Measurements from ENCODE around the gene WNT10A.

The WNT10A gene

DNA sequence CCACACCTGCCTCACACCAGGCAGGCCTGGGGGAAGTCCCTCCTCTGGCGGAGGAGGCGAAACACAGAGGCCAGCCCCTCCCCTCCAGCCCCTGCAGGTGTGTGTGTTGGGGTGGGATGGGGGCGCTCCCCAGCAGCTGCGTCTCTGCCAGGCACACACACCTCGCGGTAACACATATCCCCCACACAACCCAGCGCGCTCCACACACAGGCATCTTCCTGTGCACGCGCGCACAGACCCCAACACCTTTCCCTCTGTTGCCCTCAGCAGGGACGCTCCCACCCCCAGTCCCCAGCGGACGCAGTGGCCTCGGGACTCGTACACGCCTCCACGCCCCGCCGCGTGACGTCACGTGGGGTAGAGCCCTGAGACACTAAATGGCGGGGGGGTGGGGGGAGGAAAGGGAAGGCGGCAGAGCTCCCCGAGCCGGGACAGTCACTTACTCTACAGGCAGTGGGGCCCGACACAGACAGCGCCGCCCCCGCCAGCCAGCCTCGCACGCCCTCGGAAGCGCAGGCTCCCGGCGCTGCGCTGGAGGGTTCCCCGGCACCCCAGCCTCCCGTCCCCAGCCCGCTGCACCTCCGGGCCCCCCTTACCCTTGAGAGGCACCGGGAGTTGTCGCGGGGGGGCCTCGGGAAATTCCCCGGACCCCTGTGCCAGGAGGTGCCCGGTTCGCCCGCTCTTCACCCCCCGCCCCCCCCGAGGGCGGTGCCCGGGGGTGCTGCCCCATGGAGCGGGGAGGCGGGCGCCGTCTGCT lies at the start of gene WNT10A:
WNT10A (plus strand) TSS at position 751 of the 757 bp plus-strand sequence. CDS start 144 bp downstream, outside the sequence.
- in situ Hi-C loops (cut with MboI; ENCODE audit: low sequenced_read_pairs, unreplicated experiment) = no loop called here
- TF ChIP-seq, protein P1, sequence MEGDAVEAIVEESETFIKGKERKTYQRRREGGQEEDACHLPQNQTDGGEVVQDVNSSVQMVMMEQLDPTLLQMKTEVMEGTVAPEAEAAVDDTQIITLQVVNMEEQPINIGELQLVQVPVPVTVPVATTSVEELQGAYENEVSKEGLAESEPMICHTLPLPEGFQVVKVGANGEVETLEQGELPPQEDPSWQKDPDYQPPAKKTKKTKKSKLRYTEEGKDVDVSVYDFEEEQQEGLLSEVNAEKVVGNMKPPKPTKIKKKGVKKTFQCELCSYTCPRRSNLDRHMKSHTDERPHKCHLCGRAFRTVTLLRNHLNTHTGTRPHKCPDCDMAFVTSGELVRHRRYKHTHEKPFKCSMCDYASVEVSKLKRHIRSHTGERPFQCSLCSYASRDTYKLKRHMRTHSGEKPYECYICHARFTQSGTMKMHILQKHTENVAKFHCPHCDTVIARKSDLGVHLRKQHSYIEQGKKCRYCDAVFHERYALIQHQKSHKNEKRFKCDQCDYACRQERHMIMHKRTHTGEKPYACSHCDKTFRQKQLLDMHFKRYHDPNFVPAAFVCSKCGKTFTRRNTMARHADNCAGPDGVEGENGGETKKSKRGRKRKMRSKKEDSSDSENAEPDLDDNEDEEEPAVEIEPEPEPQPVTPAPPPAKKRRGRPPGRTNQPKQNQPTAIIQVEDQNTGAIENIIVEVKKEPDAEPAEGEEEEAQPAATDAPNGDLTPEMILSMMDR (IDR thresholded peaks at IDR 0.05; ENCODE audit: borderline replicate concordance, control extremely low read depth, extremely low read depth, insufficient read depth, missing control alignments) = no peak

DNA sequence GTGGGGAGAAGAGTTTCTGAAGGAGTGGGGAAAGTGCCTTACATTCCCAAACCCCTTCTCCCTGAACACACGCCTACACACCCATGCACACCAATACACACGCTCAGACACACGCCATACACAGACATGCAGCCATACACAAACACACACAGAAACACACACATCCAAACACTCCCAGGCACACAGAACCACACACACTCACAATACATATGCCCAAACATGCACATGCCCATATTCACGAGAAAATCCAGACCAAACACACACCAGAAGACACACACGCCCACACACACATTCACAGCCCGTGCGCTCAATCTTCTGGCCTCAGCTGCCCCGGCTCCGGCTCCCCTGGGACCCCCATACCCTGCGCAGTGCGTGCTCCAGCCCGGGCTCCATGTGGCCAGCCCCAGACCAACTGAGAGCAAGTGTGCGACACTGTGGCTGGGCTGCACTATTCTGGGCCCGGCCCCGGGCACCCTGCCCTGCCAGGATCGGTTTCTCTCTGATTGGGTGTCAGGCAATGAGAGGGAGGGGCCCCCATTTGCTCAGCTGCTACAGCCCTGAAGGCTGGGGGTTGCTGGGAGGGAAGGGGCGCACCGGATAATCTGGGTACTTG lies 49.2 kb upstream of the WNT10A start, which contains the start of gene PRKAG3:
PRKAG3 (minus strand) TSS at position 426 of the 613 bp plus-strand sequence.
- DNase-seq (ENCODE audit: low spot score) = no peak
- in situ Hi-C loops (cut with MboI; ENCODE audit: low sequenced_read_pairs, unreplicated experiment) = loop anchor here (25.0 kb wide), 1 partner anchor 419 kb away; the partner anchor contains the start of gene VIL1
- TF ChIP-seq, protein P1 (IDR thresholded peaks at IDR 0.05; ENCODE audit: borderline replicate concordance, control extremely low read depth, extremely low read depth, insufficient read depth, missing control alignments) = no peak

More for the DNA sequence above, at the start of gene WNT10A:
- DNase-seq (ENCODE audit: low spot score) = peak; percentile 89

DNA sequence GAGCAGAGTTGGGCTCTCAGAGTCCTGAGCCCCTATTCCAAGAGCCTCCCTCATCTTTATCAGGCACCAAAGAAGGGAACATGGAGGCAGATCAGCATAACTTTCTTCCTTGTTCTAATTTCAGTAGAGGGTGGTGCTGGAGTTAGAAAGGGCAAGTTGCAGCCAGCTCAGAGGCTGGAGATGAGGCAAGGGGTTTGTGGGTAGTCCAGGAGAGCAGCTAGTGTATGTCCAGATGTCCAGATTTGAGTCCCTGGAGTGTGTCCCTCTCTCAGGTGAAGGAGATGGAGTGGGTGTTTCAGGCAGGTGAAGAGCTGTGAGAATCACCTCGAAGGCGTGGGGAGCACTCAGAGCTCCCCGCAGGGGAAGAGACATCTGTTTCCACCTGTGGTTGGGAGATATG lies 48.6 kb upstream of the WNT10A start:
- TF ChIP-seq, protein P1 (IDR thresholded peaks at IDR 0.05; ENCODE audit: borderline replicate concordance, control extremely low read depth, extremely low read depth, insufficient read depth, missing control alignments) = no peak
- DNase-seq (ENCODE audit: low spot score) = no peak
- in situ Hi-C loops (cut with MboI; ENCODE audit: low sequenced_read_pairs, unreplicated experiment) = loop anchor here (25.0 kb wide), 1 partner anchor 420 kb away; the partner anchor contains the start of gene VIL1

DNA sequence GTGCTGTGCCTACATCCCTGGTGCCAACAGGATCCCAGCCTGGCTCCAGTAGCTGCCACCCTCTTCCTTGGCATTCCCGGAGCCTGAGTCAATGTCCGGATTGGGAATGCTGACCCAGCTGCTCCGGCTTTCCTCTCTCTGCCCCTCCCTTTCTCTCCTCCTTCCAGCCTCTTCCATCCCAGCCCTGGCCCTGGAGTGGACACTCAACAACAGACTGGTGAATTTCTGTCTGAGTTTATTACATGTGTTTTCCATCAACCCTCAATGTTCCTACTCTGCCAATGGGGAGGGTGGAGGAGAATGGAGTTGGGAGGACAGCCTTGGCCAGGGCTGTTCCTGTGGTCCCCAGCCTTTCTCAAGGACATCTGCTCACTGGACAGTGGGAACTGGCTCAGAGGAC lies 48.1 kb upstream of the WNT10A start:
- in situ Hi-C loops (cut with MboI; ENCODE audit: low sequenced_read_pairs, unreplicated experiment) = loop anchor here (25.0 kb wide), 1 partner anchor 420 kb away; the partner anchor contains the start of gene VIL1
- no peak for DNase-seq (ENCODE audit: low spot score)
- TF ChIP-seq, protein P1 (IDR thresholded peaks at IDR 0.05; ENCODE audit: borderline replicate concordance, control extremely low read depth, extremely low read depth, insufficient read depth, missing control alignments) = no peak

DNA sequence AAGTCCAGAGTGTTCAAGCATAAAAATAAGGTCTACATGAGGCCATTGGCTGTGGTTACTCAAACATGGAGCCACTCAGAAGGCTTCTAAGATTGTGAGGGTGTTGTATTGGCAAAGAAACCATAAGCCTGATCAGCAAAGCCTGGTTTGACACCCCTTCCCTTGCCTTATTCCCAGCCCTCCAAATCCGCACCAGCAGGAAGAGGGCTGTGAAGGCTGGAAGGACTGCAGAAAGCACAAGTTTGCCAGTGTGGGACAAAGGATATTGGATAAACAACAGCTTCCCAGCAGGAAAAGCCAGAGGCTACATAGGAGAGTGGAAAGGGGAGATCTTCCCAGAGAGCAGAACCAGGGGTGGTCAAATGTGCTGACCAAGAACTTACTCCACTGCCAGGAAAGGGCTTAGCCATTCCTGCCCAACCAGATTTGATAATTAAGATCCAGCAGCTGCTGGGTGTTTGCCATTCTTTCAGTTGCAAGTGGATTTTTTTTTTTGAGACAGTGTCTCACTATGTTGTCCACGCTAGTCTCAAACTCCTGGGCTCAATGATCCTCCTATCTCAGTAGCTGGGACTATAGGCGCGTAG lies 47.5 kb upstream of the WNT10A start:
- in situ Hi-C loops (cut with MboI; ENCODE audit: low sequenced_read_pairs, unreplicated experiment) = loop anchor here (25.0 kb wide), 1 partner anchor 421 kb away; the partner anchor contains the start of gene VIL1
- TF ChIP-seq, protein P1 (IDR thresholded peaks at IDR 0.05; ENCODE audit: borderline replicate concordance, control extremely low read depth, extremely low read depth, insufficient read depth, missing control alignments) = no peak
- no peak for DNase-seq (ENCODE audit: low spot score)

DNA sequence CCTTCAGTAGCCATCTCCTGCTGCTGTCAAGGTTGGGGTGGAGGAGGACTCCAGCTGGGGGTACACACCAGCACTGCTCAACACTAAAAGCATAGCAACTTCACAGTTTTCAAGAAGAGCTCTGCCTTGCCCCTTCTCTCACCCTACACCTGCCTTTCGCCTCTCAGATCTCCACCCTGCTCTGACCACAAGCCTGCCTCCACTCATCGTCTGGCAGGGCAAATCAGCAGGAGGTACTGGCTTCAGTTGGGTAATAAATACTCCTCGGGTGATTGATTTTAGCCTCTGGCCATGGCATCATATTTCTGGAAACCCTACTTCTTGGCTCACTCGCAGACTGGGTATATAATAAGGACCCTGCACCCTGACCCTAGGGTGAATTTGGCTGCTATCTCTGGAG lies 46.0 kb upstream of the WNT10A start:
- TF ChIP-seq, protein P1 (IDR thresholded peaks at IDR 0.05; ENCODE audit: borderline replicate concordance, control extremely low read depth, extremely low read depth, insufficient read depth, missing control alignments) = no peak
- in situ Hi-C loops (cut with MboI; ENCODE audit: low sequenced_read_pairs, unreplicated experiment) = loop anchor here (25.0 kb wide), 1 partner anchor 422 kb away; the partner anchor contains the start of gene VIL1

More for the DNA sequence above, 46.0 kb upstream of the WNT10A start:
- no peak for DNase-seq (ENCODE audit: low spot score)
